PC-3 (cell line): ENCODE data around the gene ASTN2.

Experiments used
- CTCF ChIP-seq: fragments of 300-600 bp; sonication (generic); conservative IDR thresholded peaks from 2 replicates; pipeline ENCODE4 v1.5.1; 2017; ENCODE audit warnings: antibody characterized with exemption, low read depth, mild to moderate bottlenecking, low read length
- EZH2 ChIP-seq: fragments of 300-600 bp; sonication (generic); IDR thresholded peaks from one replicate; pipeline ENCODE4 v1.6.1; 2017; ENCODE audit warnings: antibody characterized with exemption, mild to moderate bottlenecking, low read length; ENCODE audit not compliant: unreplicated experiment
- EZH2phosphoT487 ChIP-seq: fragments of 300-600 bp; sonication (generic); IDR thresholded peaks from 2 replicates; pipeline ENCODE4 v1.6.1; 2018; ENCODE audit warnings: mild to moderate bottlenecking, antibody characterized with exemption, low read length, borderline replicate concordance

DNA sequence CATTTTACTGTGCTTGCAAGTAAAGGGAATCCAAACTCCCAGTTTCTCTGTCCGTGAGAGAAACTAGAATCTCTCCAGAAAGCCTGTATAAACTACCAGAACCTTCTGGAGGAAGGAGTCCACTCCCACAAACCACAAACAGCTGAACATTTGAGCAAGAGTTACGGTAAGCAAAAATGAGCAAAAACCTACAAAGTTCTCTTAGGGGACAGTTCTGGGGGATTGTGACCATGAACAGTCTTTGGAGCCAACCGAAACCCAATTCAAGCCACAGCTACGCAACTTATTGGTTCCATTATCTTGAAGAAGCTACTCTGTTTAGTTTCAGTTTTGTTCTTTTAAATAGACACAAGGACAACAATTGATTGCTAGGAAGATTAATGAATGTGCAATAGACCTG, 330.6 kb downstream of the ASTN2 start:
- TF ChIP-seq CTCF: no peak
- no peak for TF ChIP-seq EZH2phosphoT487
- TF ChIP-seq EZH2: no peak
